Ishikawa (cell line): ENCODE data around the gene FBXO9.

Source experiments
- CEBPB ChIP-seq: IDR thresholded peaks from 2 replicates; pipeline ENCODE4 v1.6.1; 2012
- EGR1 ChIP-seq: IDR thresholded peaks from 2 replicates; pipeline ENCODE4 v1.6.1; 2012
- EP300 ChIP-seq: IDR thresholded peaks from 2 replicates; pipeline ENCODE4 v1.6.1; 2012; ENCODE audit warnings: borderline replicate concordance
- FOXM1 ChIP-seq: IDR thresholded peaks from 2 replicates; pipeline ENCODE4 v1.6.1; 2012; ENCODE audit warnings: low read depth, borderline replicate concordance
- NFIC ChIP-seq: IDR thresholded peaks from 2 replicates; pipeline ENCODE4 v1.6.1; 2012
- RAD21 ChIP-seq: IDR thresholded peaks from 2 replicates; pipeline ENCODE4 v1.6.1; 2012; ENCODE audit warnings: low read depth
- REST ChIP-seq: IDR thresholded peaks from 2 replicates; pipeline ENCODE4 v1.6.1; 2012; ENCODE audit warnings: low read depth, mild to moderate bottlenecking
- TAF1 ChIP-seq: IDR thresholded peaks from 2 replicates; pipeline ENCODE4 v1.6.1; 2012; ENCODE audit warnings: low read depth, mild to moderate bottlenecking
- TCF12 ChIP-seq: IDR thresholded peaks from 2 replicates; pipeline ENCODE4 v1.6.1; 2012; ENCODE audit warnings: low read depth
- TEAD4 ChIP-seq: IDR thresholded peaks from 2 replicates; pipeline ENCODE4 v1.6.1; 2012
- YY1 ChIP-seq: IDR thresholded peaks from 2 replicates; pipeline ENCODE4 v1.6.1; 2012; ENCODE audit warnings: low read depth
- ZBTB7A ChIP-seq: IDR thresholded peaks from 2 replicates; pipeline ENCODE4 v1.6.1; 2012; ENCODE audit warnings: low read depth
- TF ChIP-seq, protein P1 (sequence below): IDR thresholded peaks from 2 replicates; pipeline ENCODE4 v1.6.1; 2012
- TF ChIP-seq, protein P2 (sequence below): IDR thresholded peaks from 2 replicates; pipeline ENCODE4 v1.6.1; 2012

DNA sequence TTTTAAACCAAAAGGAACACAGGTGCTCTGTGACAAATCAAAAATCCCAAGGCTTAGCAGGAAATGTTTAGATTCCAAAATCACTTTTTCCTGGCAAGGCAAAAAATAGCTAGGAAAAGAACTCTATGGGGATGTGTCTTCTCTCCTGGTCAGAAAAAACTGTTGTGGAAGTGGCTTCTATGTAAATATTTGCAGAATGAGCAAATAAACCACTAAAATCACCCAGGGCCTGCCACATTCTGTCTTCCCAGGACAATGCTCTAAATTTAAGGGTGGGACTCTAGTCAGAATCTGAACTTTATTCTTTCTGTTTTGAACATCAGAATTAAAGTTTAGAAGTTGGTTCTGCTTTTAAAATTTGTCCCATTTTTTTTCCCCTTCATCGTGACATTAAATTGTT lies 54.1 kb downstream of the FBXO9 start:
- TF ChIP-seq YY1 (no peak), TEAD4 (no peak), RAD21 (no peak), EP300 (no peak), CEBPB (no peak), EGR1 (no peak), FOXM1 (no peak), REST (no peak), TAF1 (no peak), NFIC (no peak), ZBTB7A (no peak), TCF12 (no peak)
- TF ChIP-seq, protein P1, sequence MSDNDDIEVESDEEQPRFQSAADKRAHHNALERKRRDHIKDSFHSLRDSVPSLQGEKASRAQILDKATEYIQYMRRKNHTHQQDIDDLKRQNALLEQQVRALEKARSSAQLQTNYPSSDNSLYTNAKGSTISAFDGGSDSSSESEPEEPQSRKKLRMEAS: no peak
- TF ChIP-seq, protein P2, sequence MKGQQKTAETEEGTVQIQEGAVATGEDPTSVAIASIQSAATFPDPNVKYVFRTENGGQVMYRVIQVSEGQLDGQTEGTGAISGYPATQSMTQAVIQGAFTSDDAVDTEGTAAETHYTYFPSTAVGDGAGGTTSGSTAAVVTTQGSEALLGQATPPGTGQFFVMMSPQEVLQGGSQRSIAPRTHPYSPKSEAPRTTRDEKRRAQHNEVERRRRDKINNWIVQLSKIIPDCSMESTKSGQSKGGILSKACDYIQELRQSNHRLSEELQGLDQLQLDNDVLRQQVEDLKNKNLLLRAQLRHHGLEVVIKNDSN: no peak
